ENCODE results near the gene FBXW10B.
"Not testable (repeated sequence)": the region's sequence is repeated elsewhere in the genome, so short reads cannot be mapped to it uniquely, and the experiment has no call there.

FBXW10B gene
- 0.30 to 0.56 reads per million in 2 experiments for total RNA-seq

- not testable (repeated sequence) for DNase-seq (ENCODE audit: low read depth)
Measured at GRCh38 chr17:15619331-15620058, at the start of gene FBXW10B. TSS of gene FBXW10B (minus strand) at chr17:15619704. CDS start at chr17:15619512, 192 bp downstream.

DNA sequence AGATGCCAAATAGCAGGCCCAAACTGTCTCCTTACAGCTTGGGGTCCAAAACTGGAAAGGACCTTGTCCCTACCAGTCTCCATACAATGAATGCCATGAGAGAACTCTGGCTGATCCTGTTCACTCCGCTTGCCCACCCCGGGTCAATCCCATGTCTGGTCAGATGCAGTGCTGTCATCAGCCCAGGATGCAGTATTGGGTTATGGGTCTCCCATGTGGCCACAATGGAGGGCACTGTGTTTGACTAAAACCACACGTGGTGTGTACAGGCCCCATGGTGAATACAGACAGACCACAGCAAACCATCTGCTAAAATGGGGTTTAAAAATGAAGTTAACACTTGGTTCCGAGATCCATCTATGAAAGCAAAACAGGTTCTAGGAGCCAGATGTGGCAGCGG, 44.2 kb upstream of the FBXW10B start:
- DNase-seq (ENCODE audit: low read depth), result no peak

- DNase-seq (ENCODE audit: low read depth), result no peak
Measured at GRCh38 chr17:15663176-15663575, 43.7 kb upstream of the FBXW10B start.

GRCh38 chr17:15662681-15663080, 43.2 kb upstream of the FBXW10B start:
- no peak for DNase-seq (ENCODE audit: low read depth)

DNA sequence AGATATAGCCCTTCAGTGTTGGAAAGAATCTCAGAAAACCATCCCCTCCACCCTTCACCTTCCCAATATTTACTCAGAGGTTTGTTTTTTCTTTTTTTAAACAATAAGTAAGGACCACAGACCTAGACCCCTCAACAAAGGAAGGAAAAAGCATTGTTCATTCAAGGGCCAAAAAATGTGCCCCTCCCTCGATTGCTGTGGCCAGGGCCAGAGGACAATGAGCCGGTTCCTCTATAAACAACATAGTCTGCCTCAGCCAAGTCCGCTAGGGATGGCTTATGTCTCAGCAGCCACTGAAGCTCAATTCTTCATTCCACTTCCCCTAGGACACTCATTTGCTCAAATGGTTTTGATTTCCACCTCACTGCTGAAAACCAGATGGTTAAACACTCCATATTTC, 40.6 kb upstream of the FBXW10B start:
- DNase-seq (ENCODE audit: low read depth), result no peak

- DNase-seq (ENCODE audit: low read depth), result no peak
Measured at GRCh38 chr17:15659663-15660062, 40.2 kb upstream of the FBXW10B start.

GRCh38 chr17:15659236-15659635, 39.7 kb upstream of the FBXW10B start:
- DNase-seq (ENCODE audit: low read depth), result no peak

GRCh38 chr17:15658296-15658695, 38.8 kb upstream of the FBXW10B start:
- DNase-seq (ENCODE audit: low read depth), result no peak

DNA sequence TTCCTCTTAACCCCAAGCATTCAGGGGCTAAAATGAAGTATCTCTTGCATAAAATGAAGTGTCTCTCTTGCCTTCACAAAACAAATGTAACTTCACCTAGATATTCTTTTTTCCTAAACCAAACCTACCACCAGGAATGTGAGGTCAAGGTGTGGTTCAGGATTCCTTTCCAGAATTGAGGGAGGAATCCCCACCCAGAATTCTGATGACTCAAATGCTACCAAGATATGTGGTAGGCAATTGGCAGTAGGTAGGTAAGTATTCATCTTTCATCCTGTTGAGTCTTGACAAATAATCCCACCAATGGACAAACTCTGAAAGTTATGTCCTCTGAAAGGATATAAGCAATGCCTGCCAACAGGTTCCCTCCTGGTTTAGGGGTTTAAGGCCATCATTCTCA, 38.4 kb upstream of the FBXW10B start:
- no peak for DNase-seq (ENCODE audit: low read depth)

DNA sequence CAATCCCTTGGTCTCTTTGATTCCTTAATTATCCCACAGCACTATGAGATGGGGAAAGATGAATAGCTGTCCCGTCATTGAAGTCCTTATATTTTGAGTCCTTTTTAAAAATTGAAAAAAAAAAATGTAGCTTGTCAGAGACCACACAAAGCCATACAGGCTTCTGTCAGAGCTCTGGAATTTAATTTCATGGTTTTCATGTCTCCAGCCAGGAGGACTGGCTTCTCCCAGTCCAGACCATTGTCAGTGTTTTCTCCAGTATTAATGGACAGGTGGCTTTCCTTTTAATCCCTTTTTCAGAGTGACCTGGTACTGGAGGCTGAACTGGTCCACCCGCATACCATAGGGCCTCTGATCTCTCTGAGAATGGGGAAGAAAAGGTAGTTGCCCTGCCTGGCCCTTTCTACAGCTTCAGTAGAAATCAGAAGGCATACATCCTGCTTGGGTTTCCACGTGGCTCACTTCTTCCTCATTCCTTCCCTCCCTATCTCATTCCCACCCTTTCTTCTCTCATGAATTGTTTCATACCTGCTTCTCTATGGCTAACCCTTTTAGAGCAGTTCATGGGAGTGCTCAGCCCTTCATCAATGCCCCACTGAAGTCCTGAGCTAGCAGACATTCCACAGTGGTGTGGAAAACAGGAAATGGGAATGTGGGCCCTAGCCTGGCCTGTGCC, 35.5 kb upstream of the FBXW10B start:
- no peak for DNase-seq (ENCODE audit: low read depth)

DNA sequence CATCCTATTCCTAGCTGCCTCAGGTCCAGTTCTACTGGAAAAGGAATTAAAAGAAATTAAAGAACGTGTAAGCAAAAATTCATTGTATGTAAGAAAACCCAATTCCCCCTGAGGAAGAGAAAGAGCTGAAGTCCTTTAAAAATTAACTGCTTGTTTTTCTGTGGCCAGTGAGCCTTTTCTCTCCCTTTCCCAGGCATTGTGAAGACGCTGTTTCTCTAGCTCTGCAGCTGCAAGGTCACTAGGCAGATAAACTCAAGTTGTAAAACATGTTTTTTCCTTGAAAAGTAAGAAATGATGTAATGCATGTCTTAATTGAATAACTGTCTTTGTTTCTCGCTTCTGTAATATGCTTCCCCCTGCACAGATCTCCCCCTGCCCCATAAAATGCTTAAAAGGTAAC, 34.9 kb upstream of the FBXW10B start:
- DNase-seq (ENCODE audit: low read depth), result not testable (repeated sequence)

GRCh38 chr17:15652960-15653359, 33.5 kb upstream of the FBXW10B start:
- DNase-seq (ENCODE audit: low read depth), result no peak

GRCh38 chr17:15651583-15652110, 32.1 kb upstream of the FBXW10B start:
- no peak for DNase-seq (ENCODE audit: low read depth)

GRCh38 chr17:15650741-15651582, 31.5 kb upstream of the FBXW10B start:
- no peak for DNase-seq (ENCODE audit: low read depth)

DNA sequence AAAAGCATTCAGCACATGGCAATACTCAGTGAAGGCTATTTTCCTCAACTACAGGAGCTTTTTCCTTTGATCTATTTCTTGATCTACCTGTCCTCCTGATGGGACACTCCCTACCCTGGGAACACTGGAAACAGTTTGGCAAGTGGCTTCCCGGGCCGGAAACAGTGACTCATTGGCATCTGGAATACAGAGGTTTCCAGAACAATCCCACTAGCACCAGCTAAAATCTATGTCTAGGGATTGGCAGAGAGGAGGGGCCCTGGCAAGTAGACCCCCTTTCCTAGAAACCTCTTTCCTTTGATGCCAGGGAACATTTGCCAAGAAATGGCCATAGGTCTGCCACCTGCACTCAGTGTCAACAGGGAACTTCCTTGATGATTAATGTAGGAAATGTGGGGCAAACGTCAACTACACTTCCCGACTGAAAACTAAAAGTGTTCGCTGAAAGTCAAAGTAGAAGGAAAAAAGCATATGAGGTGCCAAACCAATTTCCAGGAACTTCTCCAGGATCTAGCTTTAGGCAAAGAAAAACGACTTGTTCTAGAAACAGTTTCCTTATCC, 30.4 kb upstream of the FBXW10B start:
- DNase-seq (ENCODE audit: low read depth), result no peak

- DNase-seq (ENCODE audit: low read depth), result no peak
Measured at GRCh38 chr17:15648386-15648785, 28.9 kb upstream of the FBXW10B start.

GRCh38 chr17:15645942-15646312, 26.4 kb upstream of the FBXW10B start:
- not testable (repeated sequence) for DNase-seq (ENCODE audit: low read depth)

DNA sequence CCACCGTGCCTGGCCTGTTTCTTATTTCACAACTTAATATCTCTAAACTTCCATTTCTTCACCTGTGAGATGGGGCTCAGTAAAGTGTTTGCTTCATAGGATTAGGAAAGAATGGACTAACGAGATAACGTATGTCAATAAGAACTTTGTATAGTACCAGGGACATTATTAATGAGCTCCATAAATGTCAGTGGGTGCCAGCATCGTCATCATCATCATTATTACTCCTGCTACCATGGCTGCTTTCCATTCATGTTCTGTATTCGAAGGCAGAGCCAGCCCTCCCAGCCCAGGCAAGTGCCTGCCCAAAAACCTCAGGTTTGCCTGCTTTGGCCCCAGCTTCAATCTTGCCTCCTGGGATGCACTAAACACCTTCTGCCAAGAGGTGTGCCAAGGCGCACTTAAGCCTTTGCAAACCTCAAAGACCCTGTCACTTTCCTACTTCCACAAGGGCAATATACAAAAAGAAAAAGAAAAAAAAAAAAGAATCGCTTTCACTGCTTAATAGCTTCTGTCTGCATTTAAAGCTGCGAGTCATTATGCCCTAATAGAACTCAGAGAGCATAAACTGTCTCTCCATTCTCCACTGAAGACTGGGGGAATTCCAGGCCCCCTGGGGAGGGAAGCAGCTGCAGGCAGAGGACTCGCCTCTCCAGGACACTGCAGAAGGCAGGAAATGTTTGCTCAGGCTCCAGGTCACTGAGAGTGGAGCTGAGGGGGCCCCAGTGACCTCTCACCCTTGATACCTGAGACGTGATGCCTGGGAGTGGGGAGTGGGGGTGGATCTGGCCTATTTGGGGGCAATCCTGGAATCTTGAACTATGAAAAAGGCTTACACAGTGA, 25.8 kb upstream of the FBXW10B start:
- not testable (repeated sequence) for DNase-seq (ENCODE audit: low read depth)

DNA sequence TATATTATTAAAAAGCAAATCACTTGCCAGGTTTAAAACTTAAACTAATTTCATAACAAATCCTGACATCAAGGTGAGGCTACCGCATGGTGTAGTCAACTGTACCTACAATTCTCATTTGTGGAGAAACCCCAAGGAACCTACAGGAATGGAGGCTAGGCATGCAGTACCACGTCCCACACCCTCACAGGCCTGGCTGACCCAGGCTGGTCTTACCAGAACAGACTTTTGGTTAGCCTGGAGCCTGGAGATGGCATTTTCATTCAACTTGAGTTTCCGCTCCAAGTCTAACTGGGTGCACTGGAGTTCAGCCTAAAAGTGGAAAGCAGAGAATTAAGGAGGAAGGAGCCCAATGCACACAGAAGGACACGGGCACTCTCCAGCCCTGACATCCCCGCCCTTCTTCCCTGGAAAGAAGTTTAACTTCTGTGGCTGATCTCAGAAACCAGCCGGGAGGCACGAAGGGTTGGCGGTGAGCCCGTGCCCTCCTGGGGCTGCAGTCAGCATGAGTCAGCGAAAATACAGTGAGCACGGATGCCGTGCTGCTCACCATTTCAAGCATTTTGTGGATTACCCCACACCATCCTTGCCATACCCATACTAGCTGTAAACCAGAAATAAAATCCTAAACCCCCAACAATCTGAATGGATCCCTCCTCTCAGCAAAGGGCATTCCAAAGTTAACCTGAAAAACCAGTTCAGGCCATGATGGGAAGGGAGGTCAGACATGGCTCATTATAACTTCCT, 23.2 kb upstream of the FBXW10B start:
- DNase-seq (ENCODE audit: low read depth), result not testable (repeated sequence)

DNA sequence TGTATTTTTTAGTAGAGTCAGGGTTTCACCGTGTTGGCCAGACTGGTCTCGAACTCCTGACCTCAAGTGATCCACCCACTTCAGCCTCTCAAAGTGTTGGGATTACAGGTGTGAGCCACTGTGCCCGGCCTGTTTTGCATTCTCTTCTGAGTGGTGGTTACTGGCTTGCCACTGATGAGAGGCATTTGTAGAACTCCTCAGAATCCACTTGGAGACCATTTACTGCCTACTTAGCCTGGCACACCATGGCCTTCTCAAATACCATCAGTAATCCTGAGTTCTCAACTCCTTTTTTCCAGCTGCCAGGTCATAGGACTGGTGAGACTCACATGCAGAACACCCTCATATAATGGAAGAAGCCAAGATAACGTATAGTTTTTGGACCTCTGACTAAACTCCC, 22.5 kb upstream of the FBXW10B start:
- DNase-seq (ENCODE audit: low read depth), result not testable (repeated sequence)

Data from T follicular helper cell (primary cell).